ENCODE measurements around the gene INTS14.

Gene INTS14

DNA sequence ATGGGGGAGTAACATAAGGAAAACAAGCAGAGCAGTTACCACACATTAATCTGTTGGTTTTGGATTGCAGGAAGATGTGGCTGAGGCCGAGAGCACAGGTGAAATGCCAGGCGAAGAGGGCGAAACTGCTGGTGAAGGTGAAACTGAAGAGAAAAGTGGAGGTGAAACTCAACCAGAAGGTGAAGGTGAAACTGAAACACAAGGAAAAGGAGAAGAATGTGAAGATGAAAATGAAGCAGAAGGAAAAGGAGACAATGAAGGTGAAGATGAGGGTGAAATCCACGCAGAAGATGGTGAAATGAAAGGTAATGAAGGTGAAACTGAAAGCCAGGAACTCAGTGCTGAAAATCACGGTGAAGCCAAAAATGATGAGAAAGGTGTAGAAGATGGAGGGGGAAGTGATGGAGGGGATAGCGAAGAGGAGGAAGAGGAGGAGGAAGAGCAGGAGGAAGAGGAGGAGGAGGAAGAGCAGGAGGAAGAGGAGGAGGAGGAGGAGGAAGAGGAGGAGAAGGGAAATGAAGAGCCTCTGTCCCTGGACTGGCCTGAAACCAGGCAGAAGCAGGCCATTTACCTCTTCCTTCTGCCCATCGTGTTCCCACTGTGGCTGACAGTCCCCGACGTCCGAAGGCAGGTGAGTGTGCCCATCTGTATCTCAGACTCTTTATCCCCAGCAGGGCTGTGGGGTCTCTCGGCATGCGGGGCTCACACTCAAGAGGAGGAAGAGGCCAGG, 39.5 kb upstream of the INTS14 start:
- no peaks in the 10 kb centered on the region for H3K27me3 ChIP-seq (ENCODE audit: low read depth, low read length)
- H4K20me1 ChIP-seq (ENCODE audit: insufficient read depth, low read length): no peaks in the 10 kb centered on the region
- H3K4me2 ChIP-seq (ENCODE audit: low read length): no peak overlapping the region
- H3K4me1 ChIP-seq (ENCODE audit: low read length): no peaks in the 10 kb centered on the region; the same call in 1 of the 2 replicates
- H2AFZ ChIP-seq (ENCODE audit: low read depth, low read length): no peak overlapping the region
- no peak overlapping the region for H3K9ac ChIP-seq (ENCODE audit: low read length)
- no peak overlapping the region for H3K27ac ChIP-seq (ENCODE audit: low read length)
- H3K36me3 ChIP-seq (replicated peaks; ENCODE audit: low read depth, low read length): peaks cover 37% of the 10 kb centered on the region
- H3K4me3 ChIP-seq (ENCODE audit: low read length): no peak overlapping the region
- TF ChIP-seq, protein P1, sequence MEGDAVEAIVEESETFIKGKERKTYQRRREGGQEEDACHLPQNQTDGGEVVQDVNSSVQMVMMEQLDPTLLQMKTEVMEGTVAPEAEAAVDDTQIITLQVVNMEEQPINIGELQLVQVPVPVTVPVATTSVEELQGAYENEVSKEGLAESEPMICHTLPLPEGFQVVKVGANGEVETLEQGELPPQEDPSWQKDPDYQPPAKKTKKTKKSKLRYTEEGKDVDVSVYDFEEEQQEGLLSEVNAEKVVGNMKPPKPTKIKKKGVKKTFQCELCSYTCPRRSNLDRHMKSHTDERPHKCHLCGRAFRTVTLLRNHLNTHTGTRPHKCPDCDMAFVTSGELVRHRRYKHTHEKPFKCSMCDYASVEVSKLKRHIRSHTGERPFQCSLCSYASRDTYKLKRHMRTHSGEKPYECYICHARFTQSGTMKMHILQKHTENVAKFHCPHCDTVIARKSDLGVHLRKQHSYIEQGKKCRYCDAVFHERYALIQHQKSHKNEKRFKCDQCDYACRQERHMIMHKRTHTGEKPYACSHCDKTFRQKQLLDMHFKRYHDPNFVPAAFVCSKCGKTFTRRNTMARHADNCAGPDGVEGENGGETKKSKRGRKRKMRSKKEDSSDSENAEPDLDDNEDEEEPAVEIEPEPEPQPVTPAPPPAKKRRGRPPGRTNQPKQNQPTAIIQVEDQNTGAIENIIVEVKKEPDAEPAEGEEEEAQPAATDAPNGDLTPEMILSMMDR (IDR thresholded peaks at IDR 0.05; ENCODE audit: low read depth, low read length): no peak
- TF ChIP-seq EZH2phosphoT487 (IDR thresholded peaks at IDR 0.05; ENCODE audit: low read depth): no peak
- H3K9me3 ChIP-seq (ENCODE audit: insufficient read depth, low read length): no peaks in the 10 kb centered on the region
- no peaks in the 10 kb centered on the region for H3K79me2 ChIP-seq (ENCODE audit: low read length)

DNA sequence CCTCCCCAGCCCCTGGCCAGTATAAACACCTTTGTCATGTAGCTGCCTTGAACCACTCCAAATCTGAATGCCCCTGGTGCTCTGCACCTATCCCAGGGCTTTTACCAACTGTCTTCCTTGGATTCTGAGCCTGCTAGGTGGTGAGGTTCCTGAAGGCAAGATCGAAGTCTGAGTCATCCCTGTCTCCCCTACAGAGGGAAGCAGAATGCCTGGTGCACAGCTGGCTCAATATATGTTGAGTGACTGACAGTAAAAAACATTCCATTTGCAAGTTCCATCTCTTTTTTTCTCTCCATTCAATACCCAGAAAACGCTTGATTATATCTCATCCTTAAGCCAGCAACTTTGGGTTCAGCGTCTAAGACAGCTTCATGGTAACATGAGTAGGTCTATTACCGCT, 35.6 kb upstream of the INTS14 start:
- no peak for TF ChIP-seq EZH2phosphoT487 (IDR thresholded peaks at IDR 0.05; ENCODE audit: low read depth)
- TF ChIP-seq, protein P1 (IDR thresholded peaks at IDR 0.05; ENCODE audit: low read depth, low read length): no peak
- Histone ChIP-seq H3K4me2 (ENCODE audit: low read length) (no peak overlapping the region), H3K4me3 (ENCODE audit: low read length) (no peak overlapping the region), H2AFZ (ENCODE audit: low read depth, low read length) (no peak overlapping the region), H3K4me1 (ENCODE audit: low read length) (no peaks in the 10 kb centered on the region; the same call in 1 of the 2 replicates), H3K9me3 (ENCODE audit: insufficient read depth, low read length) (no peaks in the 10 kb centered on the region), H3K27me3 (ENCODE audit: low read depth, low read length) (no peaks in the 10 kb centered on the region), H3K36me3 (replicated peaks; ENCODE audit: low read depth, low read length) (peaks cover 2% of the 10 kb centered on the region), H3K27ac (ENCODE audit: low read length) (no peak overlapping the region), H3K79me2 (ENCODE audit: low read length) (no peaks in the 10 kb centered on the region), H3K9ac (ENCODE audit: low read length) (no peak overlapping the region), H4K20me1 (ENCODE audit: insufficient read depth, low read length) (no peaks in the 10 kb centered on the region)

DNA sequence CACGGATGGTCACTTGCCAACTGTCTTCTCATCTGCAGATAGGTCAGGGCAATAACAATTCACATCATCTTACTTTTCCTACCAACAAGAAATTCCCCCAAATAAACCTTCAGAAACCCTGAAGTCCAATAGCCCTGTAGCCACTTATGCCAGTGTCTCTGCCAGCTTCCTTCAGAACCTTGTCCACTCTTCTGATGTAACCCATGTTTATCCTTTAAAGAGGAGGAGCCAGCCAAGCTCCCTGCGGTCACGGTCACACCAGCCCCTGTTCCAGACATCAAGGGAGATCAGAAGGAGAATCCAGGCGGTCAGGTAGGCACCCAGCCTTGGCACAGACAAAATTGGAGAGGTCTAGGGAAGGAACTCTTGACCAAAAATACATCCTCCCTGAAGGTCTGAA, 34.5 kb upstream of the INTS14 start:
- H3K4me2 ChIP-seq (ENCODE audit: low read length): no peak overlapping the region
- no peaks in the 10 kb centered on the region for H4K20me1 ChIP-seq (ENCODE audit: insufficient read depth, low read length)
- no peak overlapping the region for H2AFZ ChIP-seq (ENCODE audit: low read depth, low read length)
- H3K79me2 ChIP-seq (ENCODE audit: low read length): no peaks in the 10 kb centered on the region
- H3K27ac ChIP-seq (ENCODE audit: low read length): no peak overlapping the region
- TF ChIP-seq EZH2phosphoT487 (IDR thresholded peaks at IDR 0.05; ENCODE audit: low read depth): no peak
- TF ChIP-seq, protein P1 (IDR thresholded peaks at IDR 0.05; ENCODE audit: low read depth, low read length): no peak
- H3K36me3 ChIP-seq (replicated peaks; ENCODE audit: low read depth, low read length): no peaks in the 10 kb centered on the region
- H3K27me3 ChIP-seq (ENCODE audit: low read depth, low read length): peaks cover 1% of the 10 kb centered on the region
- no peaks in the 10 kb centered on the region for H3K9me3 ChIP-seq (ENCODE audit: insufficient read depth, low read length)
- H3K4me3 ChIP-seq (ENCODE audit: low read length): no peak overlapping the region
- H3K9ac ChIP-seq (ENCODE audit: low read length): no peak overlapping the region
- H3K4me1 ChIP-seq (ENCODE audit: low read length): no peaks in the 10 kb centered on the region; the same call in 1 of the 2 replicates

DNA sequence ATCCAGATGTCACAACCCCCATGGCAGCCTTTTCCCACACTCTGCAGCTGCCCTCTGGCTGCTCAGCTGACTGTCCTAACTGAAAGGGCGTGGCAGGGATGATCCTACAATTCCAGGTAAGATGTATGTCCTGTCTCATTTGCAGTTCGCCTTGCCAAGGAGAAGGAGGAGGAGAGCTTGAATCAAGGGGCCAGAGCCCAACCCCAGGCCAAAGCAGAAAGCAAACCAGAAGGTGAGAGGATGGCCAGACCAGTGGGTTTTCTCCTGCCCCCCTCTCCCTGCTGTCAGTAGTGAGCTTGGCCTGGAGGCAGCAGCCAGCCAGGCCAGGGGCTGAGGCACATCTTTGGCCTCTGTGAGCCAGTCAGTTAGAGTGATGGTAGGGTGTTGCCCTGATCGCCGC, 33.4 kb upstream of the INTS14 start:
- no peak for TF ChIP-seq EZH2phosphoT487 (IDR thresholded peaks at IDR 0.05; ENCODE audit: low read depth)
- TF ChIP-seq, protein P1 (IDR thresholded peaks at IDR 0.05; ENCODE audit: low read depth, low read length): no peak
- no peaks in the 10 kb centered on the region for H3K9me3 ChIP-seq (ENCODE audit: insufficient read depth, low read length)
- no peaks in the 10 kb centered on the region for H3K36me3 ChIP-seq (replicated peaks; ENCODE audit: low read depth, low read length)
- peaks cover 13% of the 10 kb centered on the region for H3K27me3 ChIP-seq (ENCODE audit: low read depth, low read length)
- no peak overlapping the region for H3K4me3 ChIP-seq (ENCODE audit: low read length)
- peaks cover 6% of the 10 kb centered on the region; the same call in 1 of the 2 replicates for H4K20me1 ChIP-seq (ENCODE audit: insufficient read depth, low read length)
- H3K4me1 ChIP-seq (ENCODE audit: low read length): no peaks in the 10 kb centered on the region
- no peaks in the 10 kb centered on the region for H3K79me2 ChIP-seq (ENCODE audit: low read length)
- no peak overlapping the region for H3K27ac ChIP-seq (ENCODE audit: low read length)
- no peak overlapping the region for H2AFZ ChIP-seq (ENCODE audit: low read depth, low read length)
- H3K4me2 ChIP-seq (ENCODE audit: low read length): no peak overlapping the region
- no peak overlapping the region for H3K9ac ChIP-seq (ENCODE audit: low read length)
